IMR-90 (cell line): ENCODE results near the gene PAPPA. TPM values are rescaled to one million over a fixed set of nuclear protein-coding genes. Genes with fewer than 3 reads are reported as not detected.

ENCODE experiments used
- ATAC-seq: fragments of 200-7000 bp; cut with Tn5 transposase; 2 replicates; pipeline ENCODE4 v1.9.1; 2020; ENCODE audit warnings: low read depth, mild to moderate bottlenecking, moderate library complexity
- BruUV-seq: library from RNA; stranded (reverse); fragments of 400-500 nt; replicated peaks from 2 replicates; lab custom pipeline; 2021; lab: Mats Ljungman, UMichigan
- CTCF ChIA-PET: fragments of 300-600 bp; formaldehyde crosslinking; extraction: SDS; loops from one replicate; lab custom pipeline; 2021; ENCODE audit warnings: antibody characterized with exemption; lab: Yijun Ruan, JAX
- POLR2A ChIA-PET: fragments of 300-600 bp; sonication (Branson Sonifier 250); formaldehyde crosslinking; loops from one replicate; lab custom pipeline; 2022; ENCODE audit warnings: antibody characterized with exemption; ENCODE audit not compliant: unreplicated experiment; lab: Charles Lee
- DNase-seq: peaks from one replicate; pipeline ENCODE4 v3.0.0; 2013
- H2AFZ ChIP-seq: replicated peaks from 2 replicates; pipeline ENCODE3; 2013; ENCODE audit warnings: low read length, mild to moderate bottlenecking; ENCODE audit not compliant: poor library complexity
- H2AK5ac ChIP-seq: 2 replicates; pipeline ENCODE4 v1.6.1; 2013; ENCODE audit warnings: low read depth, low read length, inconsistent platforms
- H2AK9ac ChIP-seq: replicated peaks from 2 replicates; pipeline ENCODE3; 2013; ENCODE audit warnings: mild to moderate bottlenecking, low read depth, low read length, moderate library complexity; ENCODE audit not compliant: poor library complexity
- H2BK120ac ChIP-seq: 2 replicates; pipeline ENCODE4 v1.6.1; 2013; ENCODE audit warnings: low read depth, low read length, inconsistent platforms
- H2BK15ac ChIP-seq: 3 replicates; pipeline ENCODE4 v1.6.1; 2013; ENCODE audit warnings: low read depth, low read length, inconsistent platforms
- H2BK20ac ChIP-seq: 2 replicates; pipeline ENCODE4 v1.6.1; 2013; ENCODE audit warnings: low read depth, mild to moderate bottlenecking, inconsistent platforms, low read length, moderate library complexity
- H2BK5ac ChIP-seq: 2 replicates; pipeline ENCODE4 v1.6.1; 2013; ENCODE audit warnings: mild to moderate bottlenecking, low read depth, low read length, inconsistent platforms; ENCODE audit not compliant: poor library complexity, severe bottlenecking
- H3K14ac ChIP-seq: replicated peaks from 2 replicates; pipeline ENCODE4 v1.6.1; 2013; ENCODE audit warnings: low read depth, low read length, inconsistent platforms
- H3K18ac ChIP-seq: 2 replicates; pipeline ENCODE4 v1.6.1; 2013; ENCODE audit warnings: low read depth, low read length, control low read depth
- H3K23ac ChIP-seq: 2 replicates; pipeline ENCODE4 v1.6.1; 2013; ENCODE audit warnings: low read depth, low read length, inconsistent platforms
- H3K27ac ChIP-seq: 2 replicates; pipeline ENCODE4 v1.5.1; 2013; ENCODE audit warnings: mild to moderate bottlenecking, control low read depth, low read length; ENCODE audit not compliant: insufficient read depth
- H3K27me3 ChIP-seq: 2 replicates; pipeline ENCODE4 v1.6.1; 2013; ENCODE audit warnings: low read length; ENCODE audit not compliant: control insufficient read depth, insufficient read depth
- H3K36me3 ChIP-seq: 2 replicates; pipeline ENCODE4 v1.6.1; 2013; ENCODE audit warnings: low read length, mixed read lengths; ENCODE audit not compliant: control insufficient read depth, insufficient read depth
- H3K4ac ChIP-seq: 2 replicates; pipeline ENCODE4 v1.6.1; 2013; ENCODE audit warnings: low read depth, low read length, inconsistent platforms
- H3K4me1 ChIP-seq: 2 replicates; pipeline ENCODE4 v1.6.1; 2013; ENCODE audit warnings: low read length, mixed read lengths; ENCODE audit not compliant: control insufficient read depth, insufficient read depth
- H3K4me2 ChIP-seq: 2 replicates; pipeline ENCODE4 v1.6.1; 2013; ENCODE audit warnings: low read depth, mild to moderate bottlenecking, control low read depth, low read length, moderate library complexity
- H3K4me3 ChIP-seq: 2 replicates; pipeline ENCODE4 v1.5.1; 2013; ENCODE audit warnings: low read depth, mild to moderate bottlenecking, control low read depth, low read length, moderate library complexity; ENCODE audit not compliant: insufficient read depth
- H3K56ac ChIP-seq: 2 replicates; pipeline ENCODE4 v1.6.1; 2013; ENCODE audit warnings: low read length, inconsistent platforms; ENCODE audit not compliant: insufficient read depth; ENCODE audit errors: extremely low read depth
- H3K79me1 ChIP-seq, 2 experiments: 2 replicates each; pipeline ENCODE4 v1.6.1; 2013; ENCODE audit warnings: low read length in 2 of 2, inconsistent platforms in 1 of 2, low read depth in 1 of 2
- H3K9ac ChIP-seq: 2 replicates; pipeline ENCODE4 v1.6.1; 2013; ENCODE audit warnings: low read depth, low read length, control low read depth
- H3K9me1 ChIP-seq: 2 replicates; pipeline ENCODE4 v1.6.1; 2013; ENCODE audit warnings: low read length, inconsistent platforms; ENCODE audit not compliant: insufficient read depth
- H3K9me3 ChIP-seq: 2 replicates; pipeline ENCODE4 v1.6.1; 2013; ENCODE audit warnings: low read length; ENCODE audit not compliant: control insufficient read depth, insufficient read depth
- H4K20me1 ChIP-seq: 2 replicates; pipeline ENCODE4 v1.6.1; 2013; ENCODE audit warnings: low read length, inconsistent platforms; ENCODE audit not compliant: insufficient read depth
- H4K5ac ChIP-seq: 2 replicates; pipeline ENCODE4 v1.6.1; 2013; ENCODE audit warnings: mild to moderate bottlenecking, low read depth, low read length, control low read depth
- H4K8ac ChIP-seq, 2 experiments: 2 replicates each; pipeline ENCODE4 v1.6.1; 2013; ENCODE audit warnings: low read depth in 2 of 2, low read length in 2 of 2, control low read depth in 1 of 2, inconsistent platforms in 1 of 2
- H4K91ac ChIP-seq: 2 replicates; pipeline ENCODE4 v1.6.1; 2013; ENCODE audit warnings: low read depth, low read length, inconsistent platforms; ENCODE audit not compliant: insufficient read depth
- WGBS, 2 experiments: methylation state at CpG; one replicate each; pipeline versions ENCODE4 v1.1.5 to v1.1.7; 2013; ENCODE audit warnings: missing lambda C conversion rate in 2 of 2; ENCODE audit not compliant: insufficient read length in 1 of 2; ENCODE audit errors: extremely low coverage in 2 of 2; 5-methylcytosine and 5-hydroxymethylcytosine counted together
- dilution Hi-C: fragments of 300-500 bp; cut with HindIII; formaldehyde crosslinking; loops from one replicate; pipeline ENCODE4 v1.14.3; 2018; ENCODE audit warnings: low sequenced_read_pairs; ENCODE audit not compliant: unreplicated experiment
- in situ Hi-C: fragments of 300-500 bp; cut with MboI; formaldehyde crosslinking; loops from 3 replicates; pipeline ENCODE4 v1.14.3; 2019; ENCODE audit warnings: low sequenced_read_pairs, inconsistent platforms, mixed read lengths
- intact Hi-C: fragments of 100-400 bp; cut with micrococcal nuclease; formaldehyde crosslinking; loops from 2 replicates; pipeline ENCODE4 v1.10.0; 2022
- polyA plus RNA-seq, 3 experiments: library from polyadenylated mRNA; depleted of rRNA; stranded (reverse); fragments of >200 nt; gene quantifications; 2 replicates each; pipeline ENCODE4 v1.2.3, GENCODE V29; 2012; ENCODE audit warnings: low replicate concordance in 1 of 3
- total RNA-seq: library from RNA; depleted of rRNA; stranded (reverse); fragments of >200 nt; gene quantifications from 2 replicates; pipeline ENCODE4 v1.2.3, GENCODE V29; 2012
- TF ChIP-seq, protein P1 (sequence below): fragments of 150-350 bp; IDR thresholded peaks from 2 replicates; pipeline ENCODE4 v1.6.1; 2017; ENCODE audit warnings: mild to moderate bottlenecking, antibody characterized with exemption, low read length, low read depth

The PAPPA gene
- total and polyA plus RNA-seq, 2 of the 4 experiments (the other 2 are of a cell fraction) = 8.3 to 12.4 TPM

DNA sequence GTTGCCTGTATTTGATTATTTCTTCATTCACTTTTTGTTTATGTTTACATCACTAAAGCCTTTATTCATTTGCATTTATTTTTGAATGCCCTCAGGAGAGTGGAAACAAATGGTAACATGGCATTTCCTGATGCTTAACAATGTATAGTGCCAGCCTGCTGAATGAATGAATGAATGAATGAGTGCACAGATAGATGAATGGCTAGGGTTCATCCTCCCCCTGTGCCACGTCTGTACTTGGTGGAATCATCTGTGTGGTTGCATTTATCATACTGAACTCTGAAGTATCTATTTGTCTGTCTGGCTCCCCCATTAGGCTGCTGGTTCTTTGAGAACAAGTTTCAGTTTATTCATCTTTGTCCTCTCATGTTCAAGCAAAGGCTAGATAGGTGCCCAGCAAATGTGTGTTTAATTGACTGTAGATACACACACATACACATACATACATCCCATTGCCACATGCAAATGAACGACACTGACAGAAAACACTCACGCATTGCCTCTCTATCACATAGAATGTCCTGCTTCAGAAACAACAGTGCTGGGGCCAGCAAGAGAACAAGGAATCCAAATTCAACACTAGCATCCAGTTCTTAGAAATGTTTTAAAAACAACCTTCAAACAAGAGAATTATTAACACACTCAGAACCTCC, 150.4 kb downstream of the PAPPA start:
- Histone ChIP-seq H3K18ac (no peak overlapping the region), H3K56ac (no peak overlapping the region), H3K9me3 (no peaks in the 10 kb centered on the region), H3K4ac (no peak overlapping the region), H3K4me3 (no peak overlapping the region), H3K27me3 (no peaks in the 10 kb centered on the region), H3K27ac (no peak overlapping the region), H2AFZ (no peak overlapping the region), H4K5ac (no peak overlapping the region), H2BK20ac (no peak overlapping the region), H3K79me1 (no peaks in the 10 kb centered on the region; a peak in 1 of 4 replicates), H2BK5ac (no peak overlapping the region), H3K14ac (no peak overlapping the region), H4K20me1 (peaks cover 6% of the 10 kb centered on the region; the same call in 1 of the 2 replicates), H4K8ac (no peak overlapping the region), H4K91ac (no peak overlapping the region), H2AK9ac (no peak overlapping the region), H3K9ac (no peak overlapping the region), H2BK120ac (no peak overlapping the region), H3K4me1 (no peaks in the 10 kb centered on the region), H2AK5ac (no peak overlapping the region), H3K9me1 (no peaks in the 10 kb centered on the region; the same call in none of the 2 replicates), H3K4me2 (no peak overlapping the region), H2BK15ac (no peak overlapping the region), H3K36me3 (peaks cover 43% of the 10 kb centered on the region), H3K23ac (no peak overlapping the region)
- BruUV-seq = no TSS peak
- DNase-seq = no peak
- no CpG with 5 or more reads among the region's 3 CpGs for WGBS, 2 experiments
- TF ChIP-seq, protein P1, sequence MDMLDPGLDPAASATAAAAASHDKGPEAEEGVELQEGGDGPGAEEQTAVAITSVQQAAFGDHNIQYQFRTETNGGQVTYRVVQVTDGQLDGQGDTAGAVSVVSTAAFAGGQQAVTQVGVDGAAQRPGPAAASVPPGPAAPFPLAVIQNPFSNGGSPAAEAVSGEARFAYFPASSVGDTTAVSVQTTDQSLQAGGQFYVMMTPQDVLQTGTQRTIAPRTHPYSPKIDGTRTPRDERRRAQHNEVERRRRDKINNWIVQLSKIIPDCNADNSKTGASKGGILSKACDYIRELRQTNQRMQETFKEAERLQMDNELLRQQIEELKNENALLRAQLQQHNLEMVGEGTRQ = no peak
- intact Hi-C loops = no loop called here
- ATAC-seq = no peak
- in situ Hi-C loops = no loop called here
- CTCF ChIA-PET = no interaction called here
- dilution Hi-C loops = no loop called here
- POLR2A ChIA-PET = no interaction called here
